Retina (tissue), 1 donor: ENCODE measurements around the gene FKBP5.
"Not testable (repeated sequence)": the region's sequence is repeated elsewhere in the genome, so short reads cannot be mapped to it uniquely, and the experiment has no call there.

Source experiments
- DNase-seq: peaks from one replicate; pipeline ENCODE4 v3.0.0-alpha.2; 2016

The FKBP5 gene

GRCh38 chr6:35688605-35689322 lies at the start of gene FKBP5:
Gene FKBP5, minus strand, starts transcription at chr6:35688915. Its CDS starts 46,091 bp downstream, at chr6:35642824.
- DNase-seq, result peak; percentile 85

GRCh38 chr6:35737413-35738211 lies 48.9 kb upstream of the FKBP5 start:
- DNase-seq, result peak; percentile 71

- no peak for DNase-seq
Observed at GRCh38 chr6:35736982-35737412, 48.3 kb upstream of the FKBP5 start, which contains the start of gene ARMC12. Gene ARMC12, plus strand, starts transcription at chr6:35737032. Its CDS starts 77 bp downstream, at chr6:35737109.

DNA sequence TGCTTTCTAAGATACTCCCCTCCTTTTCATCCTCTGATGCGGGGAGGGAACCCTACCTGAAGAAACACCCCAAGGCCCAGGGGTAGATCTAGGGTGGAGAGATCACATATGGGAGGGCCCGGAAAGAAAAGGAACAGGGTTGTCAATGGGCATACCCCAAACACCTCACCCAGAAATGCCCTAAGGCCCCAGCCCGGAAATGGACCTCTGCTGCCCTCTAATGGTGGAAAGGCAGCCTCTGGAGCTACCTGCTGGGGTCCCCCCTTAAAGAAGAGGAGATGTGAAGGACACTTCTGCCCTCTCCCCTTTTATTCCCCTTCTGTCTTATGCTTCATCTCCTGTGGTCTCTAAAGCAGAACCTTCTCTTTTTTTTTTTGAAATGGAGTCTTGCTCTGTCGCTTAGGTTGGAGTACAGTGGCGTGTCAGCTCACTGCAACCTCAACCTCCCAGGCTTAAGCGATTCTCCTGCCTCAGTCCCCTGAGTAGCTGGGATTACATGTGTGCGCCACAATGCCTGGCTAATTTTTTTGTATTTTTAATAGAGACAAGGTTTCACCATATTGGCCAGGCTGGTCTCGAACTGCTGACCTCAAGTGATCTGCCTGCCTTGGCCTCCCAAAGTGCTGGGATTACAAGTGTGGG lies 47.7 kb upstream of the FKBP5 start:
- DNase-seq, result peak; percentile 82

GRCh38 chr6:35735452-35735851 lies 46.7 kb upstream of the FKBP5 start:
- DNase-seq, result no peak

DNA sequence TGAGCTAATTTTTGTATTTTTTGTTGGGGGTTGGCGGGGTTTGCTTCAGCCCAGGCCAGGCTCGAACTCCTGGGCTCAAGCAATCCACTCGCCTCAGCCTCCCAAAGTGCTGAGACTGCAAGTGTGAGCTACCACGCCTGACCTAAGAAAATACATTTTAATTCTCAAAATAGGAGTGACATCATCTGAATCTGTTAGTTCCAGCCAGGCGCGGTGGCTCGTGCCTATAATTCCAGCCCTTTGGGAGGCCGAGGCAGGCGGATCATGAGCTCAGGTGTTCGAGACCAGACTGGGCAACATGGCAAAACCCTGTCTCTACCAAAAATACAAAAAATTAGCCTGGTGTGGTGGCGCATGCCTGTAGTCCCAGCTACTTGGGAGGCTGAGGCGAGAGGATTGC lies 45.6 kb upstream of the FKBP5 start:
- DNase-seq, result not testable (repeated sequence)

- no peak for DNase-seq
Observed at GRCh38 chr6:35733633-35734032, 44.9 kb upstream of the FKBP5 start.

GRCh38 chr6:35731736-35732532 lies 43.2 kb upstream of the FKBP5 start:
- peak; percentile 79 for DNase-seq

DNA sequence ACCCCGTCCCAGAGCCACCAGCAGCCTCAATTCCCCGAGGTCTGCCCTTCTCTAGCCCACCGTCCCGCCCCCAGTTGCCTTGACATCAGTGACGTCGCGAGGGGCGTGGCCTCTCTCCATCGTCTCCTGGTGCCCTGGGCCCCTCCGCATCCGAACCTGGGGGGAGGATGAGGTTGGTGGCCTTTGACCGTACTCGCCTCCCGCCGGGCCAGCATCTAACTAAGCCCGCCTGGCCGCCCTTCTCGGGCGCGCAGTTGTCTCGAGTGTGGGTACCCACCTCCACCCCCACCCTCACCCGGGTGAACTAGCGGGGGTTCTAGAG lies 42.7 kb upstream of the FKBP5 start:
- peak; percentile 94 for DNase-seq

DNA sequence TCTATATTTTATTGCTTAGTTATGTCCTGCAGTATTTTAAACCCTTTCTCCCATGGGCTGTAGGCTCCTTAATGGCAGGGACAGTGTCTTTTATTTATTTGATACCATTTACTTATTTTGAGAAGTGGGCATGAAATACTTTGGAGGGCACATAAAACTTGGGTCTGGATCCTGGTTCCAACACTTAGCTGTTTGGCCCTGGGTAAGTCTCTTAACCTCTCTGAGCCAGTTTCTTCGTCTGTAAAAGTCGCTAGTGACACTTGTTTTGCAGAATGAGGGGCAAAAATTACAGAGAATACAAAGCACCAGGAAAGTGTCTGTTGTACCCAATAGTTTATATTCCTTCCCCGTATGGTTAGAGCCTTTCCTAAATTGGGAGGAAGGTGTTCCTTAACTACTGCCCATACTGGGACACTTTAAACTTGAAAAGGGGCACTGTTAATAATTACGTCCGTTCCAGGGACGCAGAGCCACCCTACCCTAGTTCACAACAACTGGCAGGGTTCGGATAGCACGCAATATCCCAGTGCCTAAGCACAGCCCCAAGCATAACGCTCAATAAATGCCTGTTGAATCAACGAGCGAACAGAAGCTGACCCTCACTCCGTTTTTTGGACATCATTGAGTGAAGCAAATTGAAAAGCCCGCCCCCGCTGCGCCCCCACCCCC lies 42.2 kb upstream of the FKBP5 start:
- no peak for DNase-seq

DNA sequence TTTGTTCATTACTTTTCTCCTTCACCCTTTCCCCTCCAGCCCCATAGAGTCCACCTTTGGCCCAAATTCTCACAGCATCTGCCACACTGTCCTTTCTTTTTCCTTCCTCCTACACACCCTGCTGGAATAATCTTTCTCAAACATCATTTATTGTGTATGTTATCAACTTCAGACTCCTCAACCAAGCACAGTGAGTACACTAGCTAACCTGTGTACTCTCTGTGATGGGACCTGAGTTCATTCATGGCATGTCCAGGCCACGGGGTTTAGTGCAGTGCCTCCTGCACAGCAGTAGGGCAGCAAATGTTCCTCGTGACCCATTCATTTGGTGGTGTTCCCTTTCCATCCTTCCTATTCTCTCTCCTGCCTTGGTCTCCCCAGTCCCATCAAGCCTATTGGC lies 41.0 kb upstream of the FKBP5 start:
- DNase-seq, result no peak

GRCh38 chr6:35728683-35729678 lies 40.3 kb upstream of the FKBP5 start:
- DNase-seq, result no peak

- DNase-seq, result no peak
Observed at GRCh38 chr6:35727935-35728682, 39.4 kb upstream of the FKBP5 start.

DNA sequence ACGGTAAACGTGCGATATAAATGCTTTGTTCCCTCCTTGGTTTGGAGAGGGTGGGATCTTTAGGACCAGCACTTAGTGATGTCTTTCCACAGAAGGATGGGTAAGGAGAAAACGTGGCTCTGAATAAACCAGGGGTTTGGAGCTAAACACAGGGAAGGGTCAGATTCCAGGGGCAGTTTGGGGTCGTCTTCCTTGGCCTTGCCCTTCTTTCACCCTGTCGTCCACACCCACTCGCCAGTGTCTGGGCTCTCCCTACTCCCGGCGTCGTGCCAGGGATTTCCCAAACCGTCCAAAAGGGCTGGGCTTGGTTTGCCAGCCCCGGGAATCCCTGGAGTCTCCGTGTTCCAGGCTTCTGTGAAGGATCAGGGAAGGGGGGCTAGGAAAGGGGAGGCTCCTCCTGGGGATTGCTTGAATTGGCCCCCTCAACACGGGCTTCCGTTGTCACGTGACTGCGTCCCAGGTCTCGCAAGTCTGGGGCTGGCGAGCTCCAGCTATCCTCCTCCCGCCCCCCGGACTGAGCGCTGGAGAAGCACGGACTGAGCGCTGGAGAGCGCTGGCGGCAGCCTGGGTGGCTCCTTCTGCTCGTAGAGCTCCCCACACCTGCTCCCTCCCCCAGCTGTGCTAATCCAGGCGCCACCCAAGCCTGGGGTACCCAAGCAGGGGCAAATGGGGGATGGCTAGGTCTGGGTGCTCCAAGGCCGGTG lies 38.7 kb upstream of the FKBP5 start:
- DNase-seq, result peak; percentile 89

DNA sequence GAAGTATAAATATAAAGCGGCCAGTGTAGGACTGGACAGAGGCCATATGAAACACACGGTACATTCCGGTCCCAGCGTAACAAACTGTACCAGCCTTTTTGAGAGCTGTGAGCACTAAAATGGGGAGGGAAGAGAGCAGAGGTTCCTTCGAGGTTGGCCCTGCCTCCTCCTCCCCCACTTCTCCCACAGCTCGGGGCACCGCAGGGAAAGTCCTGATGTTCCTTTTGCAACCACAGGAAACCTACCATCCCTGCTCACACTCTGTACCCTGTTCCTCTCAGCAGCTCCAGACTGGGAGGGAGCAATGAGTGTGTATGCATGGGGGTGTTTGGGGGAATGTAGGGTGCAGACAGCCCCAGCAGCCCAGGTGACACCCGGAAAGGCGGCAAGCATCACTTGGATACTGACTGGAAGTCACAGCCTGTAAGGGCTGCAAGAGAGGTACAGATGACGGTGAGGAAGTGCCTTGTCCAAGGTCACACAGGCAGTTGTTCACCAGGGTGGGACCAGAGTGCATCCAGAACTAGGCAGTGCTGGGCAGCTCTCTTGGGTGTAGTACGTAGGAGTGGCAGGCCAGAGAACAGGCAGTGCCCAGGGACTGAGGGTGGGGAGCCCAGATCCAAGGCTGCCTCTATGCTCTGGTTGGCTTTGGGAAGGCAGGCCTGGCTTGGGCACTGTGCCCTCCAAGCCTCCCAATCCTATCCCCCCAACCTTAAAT lies 37.2 kb upstream of the FKBP5 start:
- DNase-seq, result no peak

GRCh38 chr6:35725081-35725708 lies 36.5 kb upstream of the FKBP5 start:
- DNase-seq, result no peak

DNA sequence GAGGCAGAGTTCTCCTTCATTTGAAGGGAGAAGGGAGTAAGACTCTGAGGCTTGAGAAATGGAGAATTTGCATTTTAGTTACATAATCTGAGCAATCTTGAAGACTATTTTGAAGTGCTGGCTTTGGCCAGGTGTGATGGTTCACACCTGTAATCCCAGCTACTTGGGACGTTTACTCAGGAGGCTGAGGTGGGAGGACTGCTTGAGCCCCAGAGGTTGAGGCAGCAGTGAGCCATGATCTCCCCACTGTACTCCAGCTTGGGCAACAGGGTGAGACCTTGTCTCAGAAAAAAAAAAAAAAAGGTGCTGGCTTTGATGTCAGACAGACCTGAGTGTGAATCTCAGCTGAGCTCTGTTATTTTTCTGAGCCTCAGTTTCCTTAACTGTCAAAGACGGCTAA lies 35.8 kb upstream of the FKBP5 start:
- DNase-seq, result no peak

GRCh38 chr6:35724059-35724458 lies 35.3 kb upstream of the FKBP5 start:
- DNase-seq, result no peak
